Loucy (cell line): Measurements from ENCODE around the gene HIBCH.

Experiments
- H2AFZ ChIP-seq: fragments of 200-600 bp; sonication (generic); 2 replicates; pipeline ENCODE4 v1.6.0; 2016; ENCODE audit warnings: antibody characterized with exemption, mild to moderate bottlenecking, low read length, moderate library complexity
- H3F3A ChIP-seq: fragments of 200-600 bp; 2 replicates; pipeline ENCODE4 v1.6.0; 2016; ENCODE audit warnings: antibody characterized with exemption, low read depth, mild to moderate bottlenecking
- H3K27me3 ChIP-seq: fragments of 200-600 bp; sonication (generic); 2 replicates; pipeline ENCODE4 v1.6.1; 2014; ENCODE audit warnings: low read length, mild to moderate bottlenecking; ENCODE audit not compliant: insufficient read depth, poor library complexity, severe bottlenecking
- H3K36me3 ChIP-seq: fragments of 200-600 bp; sonication (generic); 2 replicates; pipeline ENCODE4 v1.6.1; 2016; ENCODE audit warnings: low read length; ENCODE audit not compliant: insufficient read depth
- H3K4me1 ChIP-seq: fragments of 200-600 bp; sonication (generic); 2 replicates; pipeline ENCODE4 v1.5.1; 2014; ENCODE audit warnings: low read length, mild to moderate bottlenecking; ENCODE audit not compliant: insufficient read depth, poor library complexity, severe bottlenecking
- H3K4me2 ChIP-seq: fragments of 200-600 bp; sonication (generic); 2 replicates; pipeline ENCODE4 v1.6.0; 2014; ENCODE audit warnings: antibody characterized with exemption, low read length, low read depth, mild to moderate bottlenecking; ENCODE audit not compliant: poor library complexity, severe bottlenecking
- H3K4me3 ChIP-seq: fragments of 200-600 bp; sonication (generic); 2 replicates; pipeline ENCODE4 v1.5.1; 2014; ENCODE audit warnings: low read length, mild to moderate bottlenecking, mixed read lengths; ENCODE audit not compliant: poor library complexity, severe bottlenecking
- H3K79me2 ChIP-seq: fragments of 200-600 bp; sonication (generic); 2 replicates; pipeline ENCODE4 v1.6.1; 2014; ENCODE audit warnings: low read length; ENCODE audit not compliant: insufficient read depth
- H3K9ac ChIP-seq: fragments of 200-600 bp; sonication (generic); 2 replicates; pipeline ENCODE4 v1.6.0; 2014; ENCODE audit warnings: mild to moderate bottlenecking, low read depth, low read length, moderate library complexity; ENCODE audit not compliant: poor library complexity, severe bottlenecking
- H3K9me2 ChIP-seq: fragments of 200-600 bp; sonication (generic); replicated peaks from 2 replicates; pipeline ENCODE4 v1.6.1; 2016; ENCODE audit warnings: low read depth, low read length, mixed read lengths
- H3K9me3 ChIP-seq: fragments of 200-600 bp; sonication (generic); 2 replicates; pipeline ENCODE4 v1.6.1; 2014; ENCODE audit warnings: mild to moderate bottlenecking, antibody characterized with exemption, low read length, low read depth; ENCODE audit not compliant: insufficient read depth
- H4K20me1 ChIP-seq: fragments of 200-600 bp; sonication (generic); 2 replicates; pipeline ENCODE4 v1.6.0; 2014; ENCODE audit warnings: antibody characterized with exemption, low read length, mild to moderate bottlenecking; ENCODE audit not compliant: insufficient read depth, poor library complexity, severe bottlenecking
- CTCF ChIP-seq: fragments of 200-600 bp; sonication (generic); conservative IDR thresholded peaks from 2 replicates; pipeline ENCODE4 v1.5.1; 2014; ENCODE audit warnings: mild to moderate bottlenecking, antibody characterized with exemption, low read length
- EZH2phosphoT487 ChIP-seq: fragments of 200-600 bp; IDR thresholded peaks from 2 replicates; pipeline ENCODE4 v1.6.1; 2018; ENCODE audit warnings: antibody characterized with exemption, mild to moderate bottlenecking, moderate library complexity, borderline replicate concordance

Gene HIBCH

GRCh38 chr2:190352668-190353536 lies 33.3 kb upstream of the HIBCH start:
- Histone ChIP-seq H4K20me1 (no peaks in the 10 kb centered on the region), H3K4me1 (peaks cover 6% of the 10 kb centered on the region), H3K4me2 (no peak overlapping the region), H3K27me3 (no peaks in the 10 kb centered on the region), H3K36me3 (no peaks in the 10 kb centered on the region), H2AFZ (no peak overlapping the region), H3F3A (no peaks in the 10 kb centered on the region), H3K9me3 (no peaks in the 10 kb centered on the region), H3K79me2 (no peaks in the 10 kb centered on the region), H3K4me3 (no peak overlapping the region), H3K9me2 (no peaks in the 10 kb centered on the region), H3K9ac (no peak overlapping the region)
- TF ChIP-seq CTCF (no peak), EZH2phosphoT487 (no peak)

- H3F3A ChIP-seq: no peaks in the 10 kb centered on the region
- H3K27me3 ChIP-seq: no peaks in the 10 kb centered on the region
- no peaks in the 10 kb centered on the region for H3K36me3 ChIP-seq
- TF ChIP-seq CTCF: no peak
- TF ChIP-seq EZH2phosphoT487: no peak
- H3K9ac ChIP-seq: no peak overlapping the region
- no peak overlapping the region for H3K4me3 ChIP-seq
- no peaks in the 10 kb centered on the region for H3K79me2 ChIP-seq
- H3K4me2 ChIP-seq: no peak overlapping the region
- no peaks in the 10 kb centered on the region for H4K20me1 ChIP-seq
- no peaks in the 10 kb centered on the region for H3K9me3 ChIP-seq
- H3K4me1 ChIP-seq: peaks cover 6% of the 10 kb centered on the region
- H2AFZ ChIP-seq: no peak overlapping the region
- no peaks in the 10 kb centered on the region for H3K9me2 ChIP-seq
Observed at GRCh38 chr2:190351955-190352354, 32.3 kb upstream of the HIBCH start.

- Histone ChIP-seq H3K27me3 (no peaks in the 10 kb centered on the region), H3K4me3 (no peak overlapping the region), H3K4me2 (no peak overlapping the region)
Observed at GRCh38 chr2:190350371-190350770, 30.7 kb upstream of the HIBCH start.

More at GRCh38 chr2:190350371-190350770, 30.7 kb upstream of the HIBCH start:
- H3K79me2 ChIP-seq: no peaks in the 10 kb centered on the region; the same call in 1 of the 2 replicates
- H3K36me3 ChIP-seq: no peaks in the 10 kb centered on the region
- peaks cover 8% of the 10 kb centered on the region for H3K4me1 ChIP-seq
- H2AFZ ChIP-seq: no peak overlapping the region
- H4K20me1 ChIP-seq: no peaks in the 10 kb centered on the region
- H3K9me3 ChIP-seq: no peaks in the 10 kb centered on the region
- no peak overlapping the region for H3K9ac ChIP-seq
- no peaks in the 10 kb centered on the region for H3F3A ChIP-seq
- TF ChIP-seq CTCF (no peak), EZH2phosphoT487 (no peak)
- H3K9me2 ChIP-seq: no peaks in the 10 kb centered on the region
